Panc1 (cell line): ENCODE measurements around the gene SERPINE2.

Source experiments
- CTCF ChIP-seq: fragments of 450-650 bp; IDR thresholded peaks from 2 replicates; pipeline ENCODE4 v1.5.1; 2017; ENCODE audit warnings: mild to moderate bottlenecking
- POLR2AphosphoS5 ChIP-seq: IDR thresholded peaks from 2 replicates; pipeline ENCODE4 v1.6.1; 2012; ENCODE audit warnings: mild to moderate bottlenecking, low read depth, low read length, moderate library complexity
- REST ChIP-seq, 2 experiments: IDR thresholded peaks; 2 replicates each; pipeline ENCODE4 v1.6.1; 2011 to 2012; ENCODE audit warnings: low read depth in 2 of 2, control low read depth in 1 of 2, low read length in 1 of 2, mild to moderate bottlenecking in 1 of 2, moderate library complexity in 1 of 2; ENCODE audit not compliant: insufficient read depth in 1 of 2
- SIN3A ChIP-seq: IDR thresholded peaks from 2 replicates; pipeline ENCODE4 v1.6.1; 2012; ENCODE audit warnings: low read depth, mild to moderate bottlenecking, low read length, moderate library complexity, borderline replicate concordance; ENCODE audit not compliant: insufficient read depth
- TCF7L2 ChIP-seq: IDR thresholded peaks from 2 replicates; pipeline ENCODE4 v1.6.1; 2011; ENCODE audit warnings: mild to moderate bottlenecking, low read depth, low read length, inconsistent platforms

GRCh38 chr2:223934870-223935269 lies 104.2 kb downstream of the SERPINE2 start:
- TF ChIP-seq CTCF (no peak), REST (IDR thresholded peaks at IDR 0.05; ENCODE audit: insufficient read depth in 1 of 2, low read depth in 2 of 2, low read length in 1 of 2) (no peak), POLR2AphosphoS5 (no peak), TCF7L2 (no peak), SIN3A (no peak)
